MM.1S (cell line): ENCODE data around the gene LCLAT1.

Experiments
- EZH2 ChIP-seq: fragments of 300-600 bp; sonication (generic); optimal IDR thresholded peaks from 2 replicates; pipeline ENCODE3; 2017; ENCODE audit warnings: low read depth, mild to moderate bottlenecking, antibody characterized with exemption, low read length, mixed read lengths
- EZH2phosphoT487 ChIP-seq: fragments of 300-600 bp; sonication (generic); IDR thresholded peaks from 2 replicates; pipeline ENCODE4 v1.6.1; 2018; ENCODE audit warnings: antibody characterized with exemption, low read length
- TF ChIP-seq, protein P1 (sequence below): fragments of 300-600 bp; sonication (generic); IDR thresholded peaks from 2 replicates; pipeline ENCODE4 v1.5.1; 2016; ENCODE audit warnings: antibody characterized with exemption, low read length, mixed read lengths

DNA sequence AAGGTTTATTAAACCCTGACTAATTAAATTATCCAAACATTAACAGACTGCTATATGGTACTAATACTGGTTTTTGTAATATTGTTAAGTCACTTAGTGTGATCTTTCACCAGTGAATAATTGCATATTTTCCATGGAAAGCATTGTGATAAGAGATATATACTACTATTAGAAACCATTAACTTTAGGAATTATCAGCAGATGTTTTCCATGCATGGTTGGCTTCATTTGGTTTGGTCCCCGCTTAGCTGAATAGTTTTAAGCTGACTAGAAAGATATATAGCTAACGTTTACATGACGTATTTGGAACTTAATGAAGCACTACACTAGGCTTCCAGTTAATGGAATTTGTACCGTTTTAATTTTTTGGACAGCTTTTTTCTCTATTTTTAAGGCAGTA, 37.9 kb downstream of the LCLAT1 start:
- TF ChIP-seq, protein P1, sequence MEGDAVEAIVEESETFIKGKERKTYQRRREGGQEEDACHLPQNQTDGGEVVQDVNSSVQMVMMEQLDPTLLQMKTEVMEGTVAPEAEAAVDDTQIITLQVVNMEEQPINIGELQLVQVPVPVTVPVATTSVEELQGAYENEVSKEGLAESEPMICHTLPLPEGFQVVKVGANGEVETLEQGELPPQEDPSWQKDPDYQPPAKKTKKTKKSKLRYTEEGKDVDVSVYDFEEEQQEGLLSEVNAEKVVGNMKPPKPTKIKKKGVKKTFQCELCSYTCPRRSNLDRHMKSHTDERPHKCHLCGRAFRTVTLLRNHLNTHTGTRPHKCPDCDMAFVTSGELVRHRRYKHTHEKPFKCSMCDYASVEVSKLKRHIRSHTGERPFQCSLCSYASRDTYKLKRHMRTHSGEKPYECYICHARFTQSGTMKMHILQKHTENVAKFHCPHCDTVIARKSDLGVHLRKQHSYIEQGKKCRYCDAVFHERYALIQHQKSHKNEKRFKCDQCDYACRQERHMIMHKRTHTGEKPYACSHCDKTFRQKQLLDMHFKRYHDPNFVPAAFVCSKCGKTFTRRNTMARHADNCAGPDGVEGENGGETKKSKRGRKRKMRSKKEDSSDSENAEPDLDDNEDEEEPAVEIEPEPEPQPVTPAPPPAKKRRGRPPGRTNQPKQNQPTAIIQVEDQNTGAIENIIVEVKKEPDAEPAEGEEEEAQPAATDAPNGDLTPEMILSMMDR: no peak
- no peak for TF ChIP-seq EZH2phosphoT487
- TF ChIP-seq EZH2: no peak
